HUES6 (cell line): Measurements from ENCODE around the gene CTPS2.
A peak's percentile ranks its signal among the peaks of the same experiment; 100 is the strongest.
"Not testable (repeated sequence)": the region's sequence is repeated elsewhere in the genome, so short reads cannot be mapped to it uniquely, and the experiment has no call there.

Experiments
- H3K27ac ChIP-seq: 2 replicates; pipeline ENCODE4 v1.7.0; 2013; ENCODE audit warnings: low read depth, mild to moderate bottlenecking, low read length, inconsistent platforms
- H3K27me3 ChIP-seq: 2 replicates; pipeline ENCODE4 v1.6.1; 2013; ENCODE audit warnings: low read length; ENCODE audit not compliant: control insufficient read depth, insufficient read depth
- H3K36me3 ChIP-seq: 2 replicates; pipeline ENCODE4 v1.6.1; 2013; ENCODE audit warnings: low read length; ENCODE audit not compliant: control insufficient read depth, insufficient read depth
- H3K4me1 ChIP-seq: 2 replicates; pipeline ENCODE4 v1.6.1; 2013; ENCODE audit warnings: low read length; ENCODE audit not compliant: control insufficient read depth, insufficient read depth
- H3K4me3 ChIP-seq: 2 replicates; pipeline ENCODE4 v1.5.1; 2013; ENCODE audit warnings: low read depth, low read length
- H3K9ac ChIP-seq: one replicate; pipeline ENCODE4 v1.6.1; 2013; ENCODE audit warnings: mild to moderate bottlenecking, low read length
- H3K9me3 ChIP-seq: 2 replicates; pipeline ENCODE4 v1.6.1; 2013; ENCODE audit warnings: low read depth, low read length; ENCODE audit not compliant: control insufficient read depth, insufficient read depth

CTPS2 gene

DNA sequence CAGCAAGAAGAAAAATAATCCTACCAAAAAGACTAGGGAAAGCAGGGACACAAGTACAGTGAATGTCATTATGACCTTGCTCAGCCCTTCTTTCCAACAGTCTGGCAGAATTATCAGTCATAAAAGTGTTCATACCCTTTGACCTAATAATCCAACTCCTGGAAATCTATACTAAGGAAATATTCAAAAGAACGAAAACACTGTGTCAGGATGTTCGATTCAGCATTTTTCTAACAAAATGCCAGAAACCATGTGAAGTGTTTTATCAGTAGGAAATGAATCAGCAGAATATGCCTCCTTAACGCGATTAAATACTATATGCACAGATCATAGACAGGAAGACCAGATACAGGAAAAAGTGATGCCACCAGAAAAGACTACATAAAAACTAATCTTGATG lies 78.7 kb downstream of the CTPS2 start:
- Histone ChIP-seq H3K27ac (no peak overlapping the region), H3K27me3 (no peaks in the 10 kb centered on the region), H3K9me3 (no peaks in the 10 kb centered on the region), H3K4me1 (peaks cover 13% of the 10 kb centered on the region), H3K9ac (no peak overlapping the region), H3K36me3 (peaks cover 17% of the 10 kb centered on the region), H3K4me3 (no peak overlapping the region)

DNA sequence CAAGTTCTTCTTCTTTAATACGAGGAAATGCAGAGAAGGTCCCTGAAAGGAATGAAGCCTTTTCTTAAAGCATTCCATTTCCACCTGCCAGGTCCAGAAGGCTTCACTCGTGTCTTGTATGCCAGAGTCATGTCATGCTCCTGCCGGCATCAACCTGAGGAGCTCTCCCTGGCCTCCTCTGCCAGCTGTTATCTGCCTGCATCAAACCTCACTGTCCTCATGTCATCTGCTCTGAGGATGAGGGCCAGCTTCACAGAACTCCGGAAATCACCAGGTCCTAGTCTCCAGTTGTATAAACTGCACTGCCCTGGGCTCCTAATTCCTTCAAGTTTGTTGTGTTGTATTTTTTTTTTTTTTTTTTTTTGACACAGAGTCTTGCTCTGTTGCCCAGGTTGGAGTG lies 82.6 kb downstream of the CTPS2 start:
- peak overlapping the region; percentile 56; the same call in 1 of the 2 replicates for H3K27ac ChIP-seq
- peaks cover 26% of the 10 kb centered on the region for H3K4me1 ChIP-seq
- peak overlapping the region; percentile 21; the same call in 1 of the 2 replicates for H3K4me3 ChIP-seq
- 0 out of 2 replicates have a peak, but pooled peaks cover 2% of the 10 kb centered on the region for H3K9me3 ChIP-seq
- peaks cover 13% of the 10 kb centered on the region for H3K36me3 ChIP-seq
- H3K27me3 ChIP-seq: no peaks in the 10 kb centered on the region
- peak overlapping the region; percentile 57 for H3K9ac ChIP-seq

DNA sequence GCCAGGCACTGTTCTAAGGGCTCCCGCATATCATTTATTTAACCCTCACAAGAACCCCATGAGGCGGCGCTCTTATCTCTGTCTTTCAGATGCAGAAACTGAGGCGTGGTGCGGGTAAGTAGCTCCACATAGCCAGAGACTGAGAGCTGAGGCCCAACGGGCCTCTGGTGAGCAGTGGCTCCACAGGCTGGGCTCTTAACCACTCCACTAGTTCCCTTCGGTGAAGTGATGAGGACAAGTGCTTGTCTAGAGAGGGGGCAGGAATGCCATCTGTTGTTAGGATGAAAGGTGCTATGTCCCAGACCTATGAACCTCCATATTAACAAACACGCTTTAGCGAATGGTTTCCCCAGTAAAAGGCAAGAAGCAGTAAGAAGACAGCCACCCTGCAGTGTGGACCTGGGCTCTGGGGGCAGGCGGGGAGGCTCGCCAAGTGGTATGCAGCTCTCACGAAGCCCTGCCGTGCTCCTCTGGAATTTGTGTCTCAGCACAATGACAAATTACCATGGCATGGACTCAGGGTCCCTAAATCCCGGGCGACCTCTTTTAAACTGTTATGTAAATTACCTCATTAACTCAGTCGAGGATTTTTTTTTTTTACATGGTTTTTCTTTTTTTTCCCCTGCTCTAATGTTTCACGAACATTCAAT lies 83.4 kb downstream of the CTPS2 start:
- Histone ChIP-seq H3K27me3 (no peaks in the 10 kb centered on the region), H3K4me1 (peaks cover 26% of the 10 kb centered on the region), H3K27ac (peak overlapping the region; percentile 56), H3K9me3 (0 out of 2 replicates have a peak, but pooled peaks cover 2% of the 10 kb centered on the region), H3K36me3 (peaks cover 17% of the 10 kb centered on the region), H3K9ac (peak overlapping the region; percentile 68), H3K4me3 (peak overlapping the region; percentile 33; the same call in 1 of the 2 replicates)

DNA sequence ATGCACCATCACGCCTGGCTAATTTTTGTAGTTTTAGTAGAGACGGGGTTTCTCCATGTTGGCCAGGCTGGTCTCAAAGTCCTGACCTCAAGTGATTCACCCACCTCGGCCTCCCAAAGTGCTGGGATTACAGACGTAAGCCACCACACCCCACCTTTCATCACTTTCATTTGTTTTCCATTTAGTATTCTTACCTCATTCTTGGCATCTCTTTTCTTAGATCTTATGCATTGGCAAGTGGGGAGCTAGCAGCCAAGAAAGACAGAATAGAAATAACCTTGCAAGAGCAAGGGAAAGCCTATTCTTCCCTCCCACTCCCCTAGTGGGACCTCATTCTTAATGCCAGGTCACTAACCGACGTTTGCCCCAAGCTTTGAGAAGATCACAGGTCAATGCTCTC lies 84.0 kb downstream of the CTPS2 start:
- not testable (repeated sequence) for H3K4me3 ChIP-seq, H3K27me3 ChIP-seq, H3K9me3 ChIP-seq
- peaks cover 26% of the 10 kb centered on the region for H3K4me1 ChIP-seq
- peaks cover 17% of the 10 kb centered on the region for H3K36me3 ChIP-seq
- peak overlapping the region; percentile 56 for H3K27ac ChIP-seq
- peak overlapping the region; percentile 68 for H3K9ac ChIP-seq

DNA sequence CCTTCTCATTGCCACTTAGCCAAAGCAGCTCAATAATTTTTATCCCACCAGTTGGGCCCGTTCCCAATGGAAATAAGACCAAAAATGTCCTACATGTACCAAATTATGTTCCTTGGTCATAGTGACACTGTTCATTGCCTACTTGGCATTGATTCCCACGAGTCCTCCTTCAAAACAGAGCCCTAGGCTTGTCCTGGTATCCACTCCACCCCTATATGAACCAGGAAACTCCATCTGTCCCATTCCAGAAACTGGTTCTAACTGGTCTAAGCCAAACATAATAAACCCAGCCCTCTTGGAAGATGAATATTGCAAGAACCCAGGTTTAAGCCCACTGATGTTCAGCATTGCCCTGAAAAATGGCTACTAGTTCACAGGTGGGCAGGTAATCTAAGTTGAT lies 93.4 kb downstream of the CTPS2 start:
- no peak overlapping the region for H3K27ac ChIP-seq
- H3K4me3 ChIP-seq: no peak overlapping the region
- no peaks in the 10 kb centered on the region for H3K27me3 ChIP-seq
- H3K9me3 ChIP-seq: no peaks in the 10 kb centered on the region
- H3K4me1 ChIP-seq: no peaks in the 10 kb centered on the region
- no peak overlapping the region for H3K9ac ChIP-seq
- peaks cover 46% of the 10 kb centered on the region for H3K36me3 ChIP-seq

DNA sequence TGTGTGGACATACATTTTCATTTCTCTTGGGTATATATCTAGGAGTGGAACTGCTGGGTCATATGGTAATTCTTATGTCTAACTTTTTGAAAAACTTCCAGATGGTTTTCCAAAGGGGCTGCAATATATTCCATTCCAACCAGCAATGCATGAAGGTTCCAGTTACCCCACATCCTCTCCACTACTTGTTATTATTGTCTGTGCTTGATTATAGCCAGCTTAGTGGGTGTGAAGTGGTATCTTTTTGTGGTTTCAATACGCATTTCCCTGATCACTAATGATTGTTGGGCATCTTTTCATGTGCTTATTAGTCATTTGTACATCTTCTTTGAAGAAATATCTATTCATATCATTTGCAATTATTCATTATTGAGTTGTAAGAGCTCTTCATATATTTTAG lies 94.0 kb downstream of the CTPS2 start:
- H3K9me3 ChIP-seq: no peaks in the 10 kb centered on the region
- H3K27ac ChIP-seq: no peak overlapping the region
- H3K36me3 ChIP-seq: peaks cover 50% of the 10 kb centered on the region
- no peak overlapping the region for H3K4me3 ChIP-seq
- H3K9ac ChIP-seq: no peak overlapping the region
- peaks cover 4% of the 10 kb centered on the region for H3K4me1 ChIP-seq
- H3K27me3 ChIP-seq: no peaks in the 10 kb centered on the region

DNA sequence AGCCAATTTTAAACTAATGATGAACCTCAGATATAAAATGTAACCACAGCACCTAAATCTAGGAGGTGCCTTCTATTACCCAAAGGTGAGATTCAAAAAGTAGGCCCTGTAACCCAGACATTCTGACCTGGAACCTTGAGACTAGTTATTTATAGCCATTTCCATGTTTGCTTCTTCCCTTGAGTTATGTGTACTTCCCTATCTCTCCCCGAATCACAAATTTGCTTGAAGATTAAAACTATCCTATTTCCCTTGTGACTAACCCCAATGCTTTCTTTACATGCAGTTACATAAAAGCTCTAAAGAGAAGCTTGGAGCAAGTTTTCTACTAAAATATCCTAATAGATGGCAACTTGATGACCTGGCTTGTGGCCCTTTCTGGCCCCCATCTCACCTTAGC lies 95.1 kb downstream of the CTPS2 start:
- peaks cover 12% of the 10 kb centered on the region for H3K4me1 ChIP-seq
- no peak overlapping the region for H3K27ac ChIP-seq
- H3K4me3 ChIP-seq: no peak overlapping the region
- H3K36me3 ChIP-seq: peaks cover 50% of the 10 kb centered on the region
- H3K27me3 ChIP-seq: no peaks in the 10 kb centered on the region
- no peak overlapping the region for H3K9ac ChIP-seq
- no peaks in the 10 kb centered on the region for H3K9me3 ChIP-seq

DNA sequence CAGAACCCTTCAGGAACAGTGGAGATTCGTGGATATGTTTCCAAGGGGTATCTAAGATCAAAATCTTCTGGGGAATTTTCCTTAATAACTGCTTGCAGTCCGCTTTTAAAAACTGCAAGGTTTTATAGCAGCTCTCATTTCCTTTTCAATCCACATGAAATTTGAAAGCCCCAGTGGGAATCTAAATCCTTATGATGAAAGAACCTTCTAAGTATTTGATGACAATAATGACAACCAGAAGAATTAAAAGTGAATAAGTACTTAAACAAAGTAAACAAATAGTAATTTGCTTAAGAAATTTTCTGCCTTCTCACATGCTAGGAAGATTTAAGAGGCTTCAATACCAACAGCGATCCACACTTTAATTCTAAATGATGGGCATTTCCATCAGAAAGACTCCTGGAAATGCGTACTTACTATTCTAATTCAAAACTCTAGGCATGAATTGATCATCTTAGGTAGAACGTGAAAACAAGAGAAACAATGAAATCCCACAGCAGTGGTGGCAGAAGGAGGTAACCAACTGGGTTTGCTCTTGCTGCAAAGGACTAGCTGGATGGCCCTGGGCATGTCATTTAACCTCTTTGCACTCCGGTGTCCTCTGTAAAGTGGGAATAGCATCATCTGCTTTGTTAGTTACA lies 100.1 kb downstream of the CTPS2 start:
- Histone ChIP-seq H3K36me3 (peaks cover 59% of the 10 kb centered on the region), H3K9me3 (no peaks in the 10 kb centered on the region), H3K9ac (peak overlapping the region; percentile 28), H3K27ac (peak overlapping the region; percentile 85), H3K4me3 (no peak overlapping the region), H3K27me3 (no peaks in the 10 kb centered on the region), H3K4me1 (peaks cover 19% of the 10 kb centered on the region)

DNA sequence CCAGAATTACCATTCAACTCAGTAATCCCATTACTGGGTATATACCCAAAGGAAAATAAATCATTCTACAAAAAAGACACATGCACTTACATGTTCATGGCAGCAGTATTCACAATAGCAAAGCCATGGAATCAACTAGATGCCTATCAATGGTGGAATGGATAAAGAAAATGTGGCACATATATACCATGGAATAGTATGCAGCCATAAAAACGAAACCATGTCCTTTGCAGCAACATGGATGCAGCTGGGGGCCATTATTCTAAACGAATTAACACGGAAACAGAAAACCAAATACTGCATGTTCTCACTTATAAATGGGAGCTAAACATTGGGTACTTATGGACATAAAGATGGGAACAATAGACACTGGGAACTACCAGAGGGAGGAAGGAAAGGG lies 101.8 kb downstream of the CTPS2 start:
- H3K27ac ChIP-seq, H3K4me3 ChIP-seq, H3K9ac ChIP-seq, H3K9me3 ChIP-seq, H3K27me3 ChIP-seq: not testable (repeated sequence)
- peaks cover 55% of the 10 kb centered on the region for H3K36me3 ChIP-seq
- peaks cover 19% of the 10 kb centered on the region for H3K4me1 ChIP-seq

DNA sequence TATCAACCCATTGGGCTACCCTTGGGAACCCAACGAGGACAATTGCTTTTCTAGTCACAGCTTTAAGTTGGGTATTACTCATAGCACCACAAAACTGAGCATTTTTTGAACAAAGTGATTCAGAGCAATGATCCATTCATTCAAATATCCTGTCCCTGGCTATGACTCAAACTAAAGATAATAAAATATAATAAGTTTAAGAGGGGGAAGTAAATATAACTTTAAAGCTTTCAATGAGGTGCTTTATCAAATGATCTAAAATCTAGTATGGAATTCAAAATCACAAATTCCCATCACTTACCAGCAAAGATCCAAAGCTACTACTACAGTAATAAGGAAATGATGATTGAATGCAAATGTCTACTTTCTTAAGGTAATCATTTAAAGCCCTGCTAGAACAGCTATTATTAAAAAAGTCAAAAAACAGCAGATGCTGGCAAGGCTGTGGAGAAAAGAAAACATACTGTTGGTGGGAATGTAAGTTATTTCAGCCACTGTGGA lies 102.3 kb downstream of the CTPS2 start:
- Histone ChIP-seq H3K4me3 (no peak overlapping the region), H3K9ac (no peak overlapping the region), H3K27ac (no peak overlapping the region), H3K4me1 (peaks cover 19% of the 10 kb centered on the region), H3K36me3 (peaks cover 52% of the 10 kb centered on the region), H3K9me3 (no peaks in the 10 kb centered on the region), H3K27me3 (no peaks in the 10 kb centered on the region)

DNA sequence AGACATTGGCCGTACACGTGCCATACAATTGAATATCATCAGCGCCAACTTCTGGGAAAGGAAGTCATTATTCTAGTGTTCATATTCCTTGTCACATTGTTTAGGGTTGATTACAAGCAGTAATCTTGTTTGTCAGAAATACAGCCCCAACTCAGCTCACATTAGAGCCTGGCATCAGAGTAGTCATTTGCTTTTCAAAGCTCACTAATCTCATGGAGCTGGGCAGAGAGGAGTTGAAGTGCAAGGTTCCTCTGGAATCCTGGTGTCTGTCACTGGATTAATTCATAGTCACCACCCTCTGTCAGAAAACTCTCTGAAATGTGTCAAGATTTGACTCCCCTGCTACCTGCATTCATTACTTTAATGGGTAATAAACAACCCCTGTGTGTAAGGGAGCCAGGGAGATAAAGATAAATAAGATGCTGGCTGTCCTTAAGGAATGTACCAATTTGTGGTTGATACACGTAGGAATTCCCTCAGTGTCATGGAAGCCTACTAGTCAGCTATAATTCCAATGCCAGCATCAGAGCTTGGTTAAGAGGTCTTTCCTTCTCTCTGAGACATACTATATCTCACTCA lies 106.2 kb downstream of the CTPS2 start:
- H3K27me3 ChIP-seq: no peaks in the 10 kb centered on the region
- H3K9me3 ChIP-seq: no peaks in the 10 kb centered on the region
- H3K4me1 ChIP-seq: peaks cover 14% of the 10 kb centered on the region; the same call in 1 of the 2 replicates
- no peak overlapping the region for H3K9ac ChIP-seq
- H3K27ac ChIP-seq: no peak overlapping the region
- peaks cover 60% of the 10 kb centered on the region for H3K36me3 ChIP-seq
- no peak overlapping the region for H3K4me3 ChIP-seq
